HG03575 (cell line): ENCODE measurements around the gene UBR3.
"Not testable (repeated sequence)": the region's sequence is repeated elsewhere in the genome, so short reads cannot be mapped to it uniquely, and the experiment has no call there.

Experiments
- ATAC-seq: cut with Tn5 transposase; IDR thresholded peaks from one replicate; pipeline ENCODE4 v1.9.1; 2021; ENCODE audit not compliant: unreplicated experiment, insufficient number of reproducible peaks, low FRiP score; ENCODE audit errors: extremely low read depth

Gene UBR3

GRCh38 chr2:169910109-169910799, 83.0 kb downstream of the UBR3 start:
- ATAC-seq = no peak

GRCh38 chr2:169911119-169911518, 83.9 kb downstream of the UBR3 start:
- ATAC-seq = no peak

DNA sequence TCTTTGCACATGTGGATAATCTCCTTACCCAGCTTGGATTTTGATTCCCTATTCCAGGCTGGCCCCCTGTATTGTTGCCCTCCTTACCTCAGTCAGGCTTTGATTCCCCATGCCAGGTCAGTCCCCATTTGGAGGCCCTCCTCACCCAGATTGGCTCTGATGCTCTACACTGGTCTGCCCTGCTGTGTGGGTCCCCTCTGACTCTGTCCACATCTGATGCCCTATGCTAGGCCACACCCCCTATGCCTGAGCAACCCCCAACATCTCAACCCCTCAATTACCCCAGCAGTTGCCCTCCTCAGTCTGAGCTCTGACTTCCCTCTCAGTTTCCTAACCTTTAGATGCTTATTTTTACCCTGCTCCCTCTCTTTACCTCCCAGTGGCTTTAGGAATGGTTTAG, 89.4 kb downstream of the UBR3 start:
- ATAC-seq = no peak

- ATAC-seq = no peak
These were observed 96.7 kb downstream of the UBR3 start for GRCh38 chr2:169923977-169924376.

DNA sequence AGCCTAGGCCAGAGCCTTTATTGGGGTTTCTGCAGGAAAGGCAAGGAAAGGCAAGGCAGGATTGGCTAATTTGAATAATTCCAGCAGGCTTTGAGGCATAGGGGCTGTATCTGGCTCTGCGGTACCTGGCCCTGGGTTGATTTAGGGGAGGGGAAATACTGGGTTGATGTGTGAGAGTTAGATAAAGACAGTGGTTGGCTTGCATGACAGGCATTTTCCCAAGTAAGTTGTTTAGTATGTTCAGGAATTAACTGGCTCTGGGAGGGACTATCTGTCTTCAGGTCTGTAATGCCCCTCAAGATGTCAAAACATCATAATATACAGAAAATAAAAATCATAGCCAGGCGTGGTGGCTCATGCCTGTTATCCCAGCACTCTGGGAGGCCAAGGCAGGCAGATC, 98.7 kb downstream of the UBR3 start:
- no peak for ATAC-seq

DNA sequence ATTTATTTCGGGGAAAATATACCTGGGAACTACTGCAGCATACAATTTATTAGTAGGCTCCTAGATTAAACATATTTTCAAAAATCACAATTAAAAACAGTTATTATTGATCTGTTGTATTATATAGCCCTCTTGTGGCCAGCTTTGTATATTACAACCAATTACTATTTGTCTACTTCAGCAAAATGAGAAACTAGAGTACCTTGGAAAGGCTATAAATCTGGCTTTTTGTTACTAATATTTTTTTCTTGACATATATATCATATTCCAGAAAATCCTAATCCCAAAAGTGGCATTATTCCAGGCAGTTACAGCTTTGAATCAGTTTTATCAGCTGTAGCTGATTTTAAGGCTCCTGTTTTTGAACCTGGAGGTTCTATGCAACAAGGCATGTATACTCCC, 101.2 kb downstream of the UBR3 start:
- no peak for ATAC-seq

GRCh38 chr2:169933124-169933711, 106.0 kb downstream of the UBR3 start:
- no peak for ATAC-seq

- ATAC-seq = not testable (repeated sequence)
These were observed 109.4 kb downstream of the UBR3 start for GRCh38 chr2:169936652-169937051.

GRCh38 chr2:169945515-169945914, 118.3 kb downstream of the UBR3 start:
- ATAC-seq = no peak

GRCh38 chr2:169946092-169946491, 118.8 kb downstream of the UBR3 start:
- ATAC-seq = no peak

DNA sequence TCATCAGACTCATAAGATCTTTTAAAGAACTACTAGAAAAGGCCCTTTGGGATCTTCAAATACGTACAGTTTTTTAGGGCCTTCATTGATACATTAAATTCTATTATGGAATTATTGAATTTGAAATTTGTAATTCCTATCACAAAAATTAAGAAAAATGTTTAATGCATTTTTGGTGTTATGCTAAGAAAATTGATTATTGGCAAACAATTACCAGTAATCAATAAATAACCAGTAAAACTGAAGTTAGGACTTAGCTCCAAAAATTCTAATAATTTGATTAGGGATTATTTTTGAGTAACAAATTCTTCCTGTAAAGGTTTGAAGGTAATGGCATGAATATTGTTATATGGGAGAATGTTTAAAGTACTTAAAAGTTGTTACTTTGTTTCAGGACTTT, 119.3 kb downstream of the UBR3 start:
- no peak for ATAC-seq

DNA sequence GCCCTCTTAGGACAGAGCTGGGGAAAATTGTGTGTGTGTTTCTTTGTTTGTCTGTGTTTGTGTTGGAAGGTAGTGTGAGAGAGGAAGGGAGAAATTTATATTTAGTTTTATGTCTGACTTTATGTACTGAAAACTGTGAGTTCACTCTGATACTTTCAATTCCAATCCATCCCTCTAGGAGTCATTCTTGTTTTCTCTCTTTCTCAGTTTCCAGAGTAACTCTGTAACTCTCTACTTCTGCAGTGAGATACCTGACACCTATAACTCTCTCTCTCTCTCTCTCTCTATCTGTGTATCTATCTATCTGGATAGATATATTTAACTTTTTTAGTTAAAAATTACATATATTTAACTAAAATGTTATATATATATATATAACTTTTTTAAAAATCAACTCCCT, 128.7 kb downstream of the UBR3 start:
- no peak for ATAC-seq

GRCh38 chr2:169957219-169957618, 130.0 kb downstream of the UBR3 start:
- ATAC-seq = not testable (repeated sequence)

GRCh38 chr2:169961911-169962310, 134.7 kb downstream of the UBR3 start:
- ATAC-seq = no peak

- no peak for ATAC-seq
These were observed 136.5 kb downstream of the UBR3 start for GRCh38 chr2:169963786-169964185.

GRCh38 chr2:169964740-169965139, 137.5 kb downstream of the UBR3 start:
- ATAC-seq = no peak

DNA sequence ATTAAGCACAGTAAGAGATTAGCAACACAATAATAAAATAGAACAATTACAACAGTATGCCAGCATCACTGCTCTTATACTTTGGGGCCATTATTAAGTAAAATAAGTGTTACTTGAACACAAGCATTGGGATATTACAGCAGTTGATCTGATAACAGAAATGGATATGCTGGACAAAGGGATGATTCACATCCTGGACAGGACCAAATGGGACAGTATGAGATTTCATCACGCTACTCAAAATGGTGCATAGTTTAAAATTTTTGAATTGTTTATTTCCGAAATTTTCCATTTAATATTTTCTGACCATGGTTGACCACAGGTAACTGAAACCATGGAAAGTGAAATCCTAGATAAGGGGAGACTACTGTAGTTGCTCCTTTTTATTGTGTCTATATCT, 138.2 kb downstream of the UBR3 start:
- ATAC-seq = no peak

GRCh38 chr2:169966454-169966853, 139.2 kb downstream of the UBR3 start:
- ATAC-seq = no peak

DNA sequence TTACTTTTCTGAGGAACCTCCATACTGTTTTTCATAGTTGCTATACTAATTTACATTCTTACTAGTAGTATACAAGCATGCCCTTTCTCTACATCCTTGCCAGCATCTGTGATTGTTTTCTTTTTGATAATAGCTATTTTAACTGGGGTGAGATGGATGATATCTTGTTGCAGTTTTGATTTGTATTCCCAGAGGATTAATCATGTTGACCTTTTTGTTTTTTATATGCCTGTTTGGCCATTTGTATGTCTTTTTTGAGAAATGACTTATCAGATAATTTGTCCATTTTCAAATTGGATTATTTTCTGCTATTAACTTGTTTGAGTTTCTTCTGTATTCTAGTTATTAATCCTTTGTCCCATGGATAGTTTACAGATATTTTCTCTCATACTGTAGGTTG, 141.5 kb downstream of the UBR3 start:
- no peak for ATAC-seq

DNA sequence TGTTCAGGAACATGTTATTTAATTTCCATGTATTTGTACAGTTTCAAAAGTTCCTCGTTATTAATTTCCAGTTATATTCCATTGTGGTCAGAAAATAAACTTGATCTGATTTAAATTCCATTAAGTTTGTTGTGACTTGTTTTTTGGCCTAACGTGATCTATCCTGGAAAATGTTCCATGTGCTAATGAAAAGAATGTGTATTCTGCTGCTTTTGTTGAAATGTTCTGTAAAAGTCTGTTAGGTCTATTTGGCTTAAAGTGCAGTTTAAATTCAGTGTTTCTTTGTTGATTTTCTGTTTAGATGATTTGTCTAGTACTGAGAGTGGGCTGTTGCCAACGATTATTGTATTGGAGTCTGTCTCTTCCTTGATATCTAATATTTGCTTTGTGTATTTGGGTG, 148.0 kb downstream of the UBR3 start:
- no peak for ATAC-seq

- ATAC-seq = no peak
These were observed 149.1 kb downstream of the UBR3 start for GRCh38 chr2:169976335-169976851.
